ENCODE results near the gene DOK6.

- TF ChIP-seq REST (IDR thresholded peaks at IDR 0.05; ENCODE audit: insufficient read depth in 1 of 2, low read depth in 2 of 2, low read length in 2 of 2) (no peak), TAF1 (IDR thresholded peaks at IDR 0.05; ENCODE audit: borderline replicate concordance, insufficient read depth, low read length) (no peak)
Observed at GRCh38 chr18:69725855-69726508, 325.3 kb downstream of the DOK6 start.

All from PFSK-1 (cell line).